Fibroblast of lung (primary cell): ENCODE measurements around the gene MINPP1. TPM values are rescaled to one million over a fixed set of nuclear protein-coding genes. Genes with fewer than 3 reads are reported as not detected.

Source experiments
- DNase-seq, 2 donors: peaks; one replicate each; pipeline versions ENCODE4 v3.0.0 to v3.0.0-alpha.2; 2010; ENCODE audit warnings: low read depth in 2 of 2
- H2AFZ ChIP-seq: 2 replicates; pipeline ENCODE4 v1.5.1; 2012; ENCODE audit warnings: low read length, control low read depth, inconsistent platforms
- H3K27ac ChIP-seq: 2 replicates; pipeline ENCODE4 v1.5.1; 2011; ENCODE audit warnings: low read length, control low read depth; ENCODE audit not compliant: insufficient read depth
- H3K27me3 ChIP-seq: 2 replicates; pipeline ENCODE4 v1.5.1; 2011; ENCODE audit warnings: mild to moderate bottlenecking, low read length; ENCODE audit not compliant: control insufficient read depth, insufficient read depth
- H3K36me3 ChIP-seq: 2 replicates; pipeline ENCODE4 v1.5.1; 2011; ENCODE audit warnings: low read length; ENCODE audit not compliant: control insufficient read depth, insufficient read depth
- H3K4me1 ChIP-seq: 2 replicates; pipeline ENCODE4 v1.5.1; 2011; ENCODE audit warnings: low read length; ENCODE audit not compliant: control insufficient read depth, insufficient read depth; ENCODE audit errors: extremely low read depth
- H3K4me2 ChIP-seq: 2 replicates; pipeline ENCODE4 v1.5.1; 2011; ENCODE audit warnings: low read length, control low read depth; ENCODE audit not compliant: insufficient read depth; ENCODE audit errors: extremely low read depth
- H3K4me3 ChIP-seq, 4 experiments: fragments of 200-600 bp in 1 of 4; sonication (generic) in 1 of 4; replicated peaks in 1 of 4; 2 replicates each; pipeline ENCODE4 v1.5.1; 2011 to 2016; ENCODE audit warnings: low read length in 4 of 4, low read depth in 3 of 4, mild to moderate bottlenecking in 3 of 4, control low read depth in 2 of 4, inconsistent platforms in 1 of 4, mixed read lengths in 1 of 4; ENCODE audit not compliant: insufficient read depth in 1 of 4; ENCODE audit errors: control extremely low read depth in 1 of 4
- H3K79me2 ChIP-seq: 2 replicates; pipeline ENCODE4 v1.5.1; 2012; ENCODE audit warnings: mild to moderate bottlenecking, low read length, inconsistent platforms; ENCODE audit not compliant: control insufficient read depth, insufficient read depth
- H3K9ac ChIP-seq: 2 replicates; pipeline ENCODE4 v1.5.1; 2011; ENCODE audit warnings: mild to moderate bottlenecking, low read length, control low read depth; ENCODE audit not compliant: insufficient read depth
- H3K9me3 ChIP-seq: 2 replicates; pipeline ENCODE4 v1.5.1; 2012; ENCODE audit warnings: low read depth, low read length; ENCODE audit not compliant: control insufficient read depth, insufficient read depth
- H4K20me1 ChIP-seq: 2 replicates; pipeline ENCODE4 v1.5.1; 2011; ENCODE audit warnings: low read length; ENCODE audit not compliant: control insufficient read depth, insufficient read depth; ENCODE audit errors: extremely low read depth
- CTCF ChIP-seq, 2 donors: IDR thresholded peaks in 1 of 2; conservative IDR thresholded peaks in 1 of 2; 1 replicate in 1 of 2; 2 replicates in 1 of 2; pipeline ENCODE4 v1.5.1; 2011 to 2012; ENCODE audit warnings: low read length in 2 of 2, control low read depth in 1 of 2, inconsistent platforms in 1 of 2, low read depth in 1 of 2, mild to moderate bottlenecking in 1 of 2
- EZH2 ChIP-seq: IDR thresholded peaks from 2 replicates; pipeline ENCODE4 v1.5.1; 2012; ENCODE audit warnings: low read length, control low read depth, mild to moderate bottlenecking; ENCODE audit errors: missing control alignments
- polyA plus RNA-seq, 2 donors: library from polyadenylated mRNA; depleted of rRNA in 1 of 2; stranded (reverse) in 1 of 2; unstranded in 1 of 2; fragments of >200 nt; gene quantifications; 2 replicates each; pipeline ENCODE4 v1.2.1, GENCODE V29; 2011 to 2012; ENCODE audit warnings: missing spikeins in 1 of 2
- total RNA-seq: library from RNA; depleted of rRNA; stranded (reverse); fragments of >200 nt; gene quantifications from 2 replicates; pipeline ENCODE4 v1.2.1, GENCODE V29; 2014

The MINPP1 gene
- total and polyA plus RNA-seq, 2 donors (not counting 1 experiment from before 2014, with no cell fraction given) = 18.5 to 24.4 TPM

GRCh38 chr10:87596351-87596750, 91.7 kb downstream of the MINPP1 start:
- H3K4me2 ChIP-seq = no peak overlapping the region
- H3K27ac ChIP-seq = no peak overlapping the region
- H3K9ac ChIP-seq = no peak overlapping the region
- no peaks in the 10 kb centered on the region for H3K4me1 ChIP-seq
- no peaks in the 10 kb centered on the region for H3K79me2 ChIP-seq
- no peaks in the 10 kb centered on the region for H3K9me3 ChIP-seq
- no peak overlapping the region for H3K4me3 ChIP-seq
- H2AFZ ChIP-seq = no peak overlapping the region
- H3K36me3 ChIP-seq = no peaks in the 10 kb centered on the region
- H4K20me1 ChIP-seq = no peaks in the 10 kb centered on the region
- DNase-seq = no peak
- no peaks in the 10 kb centered on the region for H3K27me3 ChIP-seq
- TF ChIP-seq CTCF (conservative IDR thresholded peaks at IDR 0.05 in 1 of 2, IDR thresholded peaks at IDR 0.05 in 1 of 2; ENCODE audit: low read depth in 1 of 2, low read length in 2 of 2) = no peak
- TF ChIP-seq EZH2 = no peak

- Histone ChIP-seq H3K9me3 (no peaks in the 10 kb centered on the region), H4K20me1 (no peaks in the 10 kb centered on the region), H3K27me3 (no peaks in the 10 kb centered on the region), H2AFZ (no peak overlapping the region), H3K27ac (no peak overlapping the region), H3K36me3 (no peaks in the 10 kb centered on the region), H3K4me3 (no peak overlapping the region), H3K4me2 (no peak overlapping the region), H3K79me2 (no peaks in the 10 kb centered on the region), H3K9ac (no peak overlapping the region), H3K4me1 (no peaks in the 10 kb centered on the region)
- no peak for TF ChIP-seq CTCF (conservative IDR thresholded peaks at IDR 0.05 in 1 of 2, IDR thresholded peaks at IDR 0.05 in 1 of 2; ENCODE audit: low read depth in 1 of 2, low read length in 2 of 2)
- no peak for DNase-seq
Observed at GRCh38 chr10:87598700-87599099, 94.0 kb downstream of the MINPP1 start.

GRCh38 chr10:87600581-87600980, 95.9 kb downstream of the MINPP1 start:
- Histone ChIP-seq H3K4me3 (no peak overlapping the region), H3K27ac (no peak overlapping the region), H3K9me3 (no peaks in the 10 kb centered on the region), H2AFZ (no peak overlapping the region), H3K4me2 (no peak overlapping the region), H3K4me1 (no peaks in the 10 kb centered on the region), H4K20me1 (no peaks in the 10 kb centered on the region), H3K36me3 (no peaks in the 10 kb centered on the region), H3K27me3 (no peaks in the 10 kb centered on the region), H3K79me2 (no peaks in the 10 kb centered on the region), H3K9ac (no peak overlapping the region)
- TF ChIP-seq EZH2 (no peak), CTCF (conservative IDR thresholded peaks at IDR 0.05 in 1 of 2, IDR thresholded peaks at IDR 0.05 in 1 of 2; ENCODE audit: low read depth in 1 of 2, low read length in 2 of 2) (no peak)
- no peak for DNase-seq

Other genes with a start within 250 kb of the MINPP1 start
- gene NUTM2D, start 147.1 kb upstream of the MINPP1 start, total RNA-seq = 1.0 and 1.3 TPM in 2 replicates
- 1.1 TPM in 2 replicates for gene NUTM2D, start 147.1 kb upstream of the MINPP1 start, polyA plus RNA-seq
- gene PAPSS2, start 155.0 kb downstream of the MINPP1 start, total RNA-seq = 51.1 and 102 TPM in 2 replicates
- gene PAPSS2, start 155.0 kb downstream of the MINPP1 start, polyA plus RNA-seq = 175 and 286 TPM in 2 replicates